ENCODE results near the gene SCRN1.

DNA sequence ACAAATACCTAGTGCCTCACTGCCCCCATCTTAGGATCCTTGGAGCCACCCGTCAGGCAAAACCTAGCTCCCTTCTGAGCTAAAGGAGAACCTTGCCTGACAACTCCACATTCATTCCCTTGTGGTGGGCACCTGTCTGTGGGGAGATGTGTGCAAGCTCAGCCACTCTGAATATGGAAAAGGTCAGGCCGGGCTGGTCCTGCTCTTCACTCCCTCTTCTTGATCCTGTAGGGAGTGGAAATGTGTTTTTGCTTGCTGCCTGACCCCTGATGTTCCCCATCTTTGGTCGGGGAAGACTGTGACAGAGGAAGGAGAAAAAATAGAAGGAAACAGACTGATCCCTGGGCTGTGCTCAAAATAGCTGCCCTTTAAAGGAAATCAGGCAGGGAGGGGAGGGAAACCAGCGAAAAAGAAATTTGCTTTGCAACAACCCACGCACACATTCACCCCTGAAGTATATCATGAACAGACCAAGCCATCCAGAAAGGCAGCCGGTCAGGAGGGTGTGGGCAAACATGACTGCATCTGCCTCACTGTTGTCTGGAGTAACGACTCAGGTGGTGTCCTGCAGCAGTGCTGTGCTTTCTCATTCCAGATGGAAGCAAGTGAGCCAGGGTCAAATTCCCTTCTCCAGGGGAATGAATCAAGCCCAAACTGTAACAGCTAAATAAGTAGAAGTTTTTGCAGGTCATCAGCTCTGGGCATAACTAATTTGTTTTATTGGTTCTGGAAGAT, 74.0 kb downstream of the SCRN1 start:
- TF ChIP-seq, protein P1, sequence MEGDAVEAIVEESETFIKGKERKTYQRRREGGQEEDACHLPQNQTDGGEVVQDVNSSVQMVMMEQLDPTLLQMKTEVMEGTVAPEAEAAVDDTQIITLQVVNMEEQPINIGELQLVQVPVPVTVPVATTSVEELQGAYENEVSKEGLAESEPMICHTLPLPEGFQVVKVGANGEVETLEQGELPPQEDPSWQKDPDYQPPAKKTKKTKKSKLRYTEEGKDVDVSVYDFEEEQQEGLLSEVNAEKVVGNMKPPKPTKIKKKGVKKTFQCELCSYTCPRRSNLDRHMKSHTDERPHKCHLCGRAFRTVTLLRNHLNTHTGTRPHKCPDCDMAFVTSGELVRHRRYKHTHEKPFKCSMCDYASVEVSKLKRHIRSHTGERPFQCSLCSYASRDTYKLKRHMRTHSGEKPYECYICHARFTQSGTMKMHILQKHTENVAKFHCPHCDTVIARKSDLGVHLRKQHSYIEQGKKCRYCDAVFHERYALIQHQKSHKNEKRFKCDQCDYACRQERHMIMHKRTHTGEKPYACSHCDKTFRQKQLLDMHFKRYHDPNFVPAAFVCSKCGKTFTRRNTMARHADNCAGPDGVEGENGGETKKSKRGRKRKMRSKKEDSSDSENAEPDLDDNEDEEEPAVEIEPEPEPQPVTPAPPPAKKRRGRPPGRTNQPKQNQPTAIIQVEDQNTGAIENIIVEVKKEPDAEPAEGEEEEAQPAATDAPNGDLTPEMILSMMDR (conservative IDR thresholded peaks at IDR 0.05; ENCODE audit: low read length), result no peak
- TF ChIP-seq EZH2phosphoT487 (IDR thresholded peaks at IDR 0.05; ENCODE audit: borderline replicate concordance, low read depth, low read length), result no peak

Measured in OCI-LY7 (cell line).